Measurements from ENCODE around the gene GMDS.

GMDS gene

DNA sequence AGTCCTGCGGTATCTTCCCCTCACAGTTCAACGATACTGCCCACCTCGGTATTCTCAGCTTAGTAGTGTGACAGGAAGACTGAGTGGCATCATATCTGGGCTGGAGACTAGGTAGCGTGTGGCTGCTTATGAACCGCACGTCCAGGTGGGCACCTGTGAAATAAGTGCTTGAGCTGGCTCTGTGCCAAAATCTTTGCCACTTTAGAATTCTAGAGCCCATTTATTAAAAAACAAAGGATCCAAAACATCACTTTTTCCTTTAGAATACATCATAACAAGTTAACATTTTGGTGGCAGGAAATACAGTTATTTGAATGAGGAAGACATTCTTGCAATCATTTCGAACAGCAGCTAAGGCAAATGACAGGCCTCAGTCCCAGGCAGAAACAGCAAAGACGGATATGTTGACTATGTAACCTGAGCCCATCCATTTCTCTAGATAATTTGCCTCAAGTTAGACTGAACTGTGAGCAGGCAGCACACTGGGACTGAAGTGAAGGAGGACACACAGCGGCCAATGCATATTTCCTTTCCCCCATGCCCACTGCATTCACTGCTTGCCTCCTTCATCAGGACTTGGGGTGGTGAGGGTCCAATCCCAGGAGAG lies 136.6 kb downstream of the GMDS start:
- peak; percentile 60 for FAIRE-seq

GRCh38 chr6:2104524-2104880 lies 140.9 kb downstream of the GMDS start:
- DNase-seq (ENCODE audit: insufficient read length, low spot score) (no peak), FAIRE-seq (no peak)

More for the DNA sequence above, 136.6 kb downstream of the GMDS start:
- no peak for DNase-seq (ENCODE audit: insufficient read length, low spot score)

DNA sequence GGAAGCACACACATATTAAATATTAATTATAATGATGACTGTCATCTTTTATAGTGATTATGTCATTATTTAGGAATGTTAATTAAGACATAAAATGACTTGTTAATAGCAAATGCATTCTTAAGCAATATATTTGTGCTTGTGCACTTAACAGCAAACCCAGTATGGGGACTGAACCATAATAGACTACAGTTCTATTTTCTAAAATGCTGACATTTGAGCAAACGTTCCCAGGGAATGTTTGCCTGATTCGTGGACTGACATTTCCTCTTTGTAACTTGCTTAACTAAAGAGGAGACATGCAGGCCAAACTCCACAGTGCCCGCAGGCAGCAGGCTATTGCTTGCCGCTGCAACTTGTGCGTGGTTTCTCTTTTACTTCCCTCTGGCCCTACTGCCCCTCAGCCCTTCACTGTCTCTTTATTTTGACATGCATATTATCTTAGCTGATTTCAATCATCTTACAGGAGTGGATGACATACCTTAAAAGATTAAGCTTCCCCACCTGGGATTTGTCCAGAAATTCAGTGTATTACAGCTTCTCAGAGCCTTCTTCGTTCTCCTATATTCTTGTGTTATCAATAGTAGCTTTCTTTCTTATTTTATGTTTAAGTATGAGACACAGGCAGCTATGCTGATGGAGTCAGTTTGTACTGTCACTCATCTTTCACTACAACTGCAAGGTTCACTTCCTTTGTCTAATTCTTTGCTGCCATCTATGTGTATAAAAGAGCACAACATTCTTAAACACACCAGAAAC lies 141.5 kb downstream of the GMDS start:
- DNase-seq (ENCODE audit: insufficient read length, low spot score) (peak; percentile 59), FAIRE-seq (peak; percentile 82)

DNA sequence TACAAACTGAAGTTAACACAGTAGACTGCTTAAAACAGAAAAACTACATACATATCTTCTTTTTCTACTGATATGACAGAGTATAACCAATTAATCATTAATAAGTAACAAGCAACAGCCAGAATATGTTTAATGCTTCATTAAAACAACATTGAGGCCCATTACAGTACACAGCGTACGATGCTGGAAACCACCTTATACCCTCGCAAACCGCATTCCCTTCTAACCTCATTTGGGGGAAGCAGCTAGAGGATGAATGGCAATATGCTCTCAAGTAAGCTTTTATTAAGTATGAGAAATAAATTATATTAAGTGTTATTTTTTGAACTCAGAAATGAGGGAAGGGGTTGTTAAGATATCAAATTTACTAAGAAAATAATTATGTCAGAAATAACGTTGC lies 142.4 kb downstream of the GMDS start:
- DNase-seq (ENCODE audit: insufficient read length, low spot score) (no peak), FAIRE-seq (no peak)

GRCh38 chr6:2102316-2102883 lies 143.0 kb downstream of the GMDS start:
- no peak for FAIRE-seq
- no peak for DNase-seq (ENCODE audit: insufficient read length, low spot score)

- DNase-seq (ENCODE audit: insufficient read length, low spot score) (no peak), FAIRE-seq (no peak)
Measured at GRCh38 chr6:2101213-2101612, 144.2 kb downstream of the GMDS start.

GRCh38 chr6:2099870-2100269 lies 145.5 kb downstream of the GMDS start:
- no peak for FAIRE-seq
- no peak for DNase-seq (ENCODE audit: insufficient read length, low spot score)

- FAIRE-seq, result no peak
Measured at GRCh38 chr6:2097464-2097863, 147.9 kb downstream of the GMDS start.

DNA sequence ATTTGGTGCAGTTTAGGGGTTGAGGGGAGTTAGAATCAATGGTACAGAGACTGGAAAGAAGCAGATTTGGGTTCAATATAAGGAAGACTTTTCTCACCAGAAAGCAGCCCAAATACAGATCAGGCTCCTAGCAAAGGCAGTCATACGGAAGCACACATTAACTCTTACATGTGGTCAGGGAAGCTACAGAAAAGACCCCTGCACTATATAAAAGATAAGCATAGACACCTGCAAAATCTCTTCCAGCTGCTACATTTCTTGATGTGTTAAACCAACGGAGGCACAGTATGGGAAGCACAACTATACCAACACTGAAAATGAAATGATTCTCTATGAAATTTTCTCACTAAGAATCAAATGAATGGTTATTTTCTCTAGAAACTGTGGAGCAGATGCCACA lies 150.8 kb downstream of the GMDS start:
- FAIRE-seq (no peak), DNase-seq (ENCODE audit: insufficient read length, low spot score) (no peak)

More at GRCh38 chr6:2097464-2097863, 147.9 kb downstream of the GMDS start:
- DNase-seq (ENCODE audit: insufficient read length, low spot score), result no peak

GRCh38 chr6:2086326-2086965 lies 159.0 kb downstream of the GMDS start:
- FAIRE-seq, result no peak
- no peak for DNase-seq (ENCODE audit: insufficient read length, low spot score)

DNA sequence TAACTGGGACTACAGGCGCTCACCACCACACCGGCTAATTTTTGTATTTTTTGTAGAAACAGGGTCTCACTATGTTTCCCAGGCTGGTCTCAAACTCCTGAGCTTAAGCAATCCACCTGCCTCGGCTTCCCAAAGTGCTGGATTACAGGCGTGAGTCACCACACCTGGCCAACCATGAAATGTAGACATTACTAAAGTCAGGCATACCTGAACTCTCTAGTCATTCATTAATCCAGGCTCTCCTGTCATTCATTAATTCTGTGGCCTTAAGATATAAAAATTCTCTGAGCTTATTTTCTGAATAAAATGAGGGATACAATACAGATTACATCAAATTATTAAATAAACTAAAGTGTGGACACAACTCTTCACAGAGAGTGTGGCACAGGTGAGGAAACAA lies 159.7 kb downstream of the GMDS start:
- FAIRE-seq (no peak), DNase-seq (ENCODE audit: insufficient read length, low spot score) (no peak)

DNA sequence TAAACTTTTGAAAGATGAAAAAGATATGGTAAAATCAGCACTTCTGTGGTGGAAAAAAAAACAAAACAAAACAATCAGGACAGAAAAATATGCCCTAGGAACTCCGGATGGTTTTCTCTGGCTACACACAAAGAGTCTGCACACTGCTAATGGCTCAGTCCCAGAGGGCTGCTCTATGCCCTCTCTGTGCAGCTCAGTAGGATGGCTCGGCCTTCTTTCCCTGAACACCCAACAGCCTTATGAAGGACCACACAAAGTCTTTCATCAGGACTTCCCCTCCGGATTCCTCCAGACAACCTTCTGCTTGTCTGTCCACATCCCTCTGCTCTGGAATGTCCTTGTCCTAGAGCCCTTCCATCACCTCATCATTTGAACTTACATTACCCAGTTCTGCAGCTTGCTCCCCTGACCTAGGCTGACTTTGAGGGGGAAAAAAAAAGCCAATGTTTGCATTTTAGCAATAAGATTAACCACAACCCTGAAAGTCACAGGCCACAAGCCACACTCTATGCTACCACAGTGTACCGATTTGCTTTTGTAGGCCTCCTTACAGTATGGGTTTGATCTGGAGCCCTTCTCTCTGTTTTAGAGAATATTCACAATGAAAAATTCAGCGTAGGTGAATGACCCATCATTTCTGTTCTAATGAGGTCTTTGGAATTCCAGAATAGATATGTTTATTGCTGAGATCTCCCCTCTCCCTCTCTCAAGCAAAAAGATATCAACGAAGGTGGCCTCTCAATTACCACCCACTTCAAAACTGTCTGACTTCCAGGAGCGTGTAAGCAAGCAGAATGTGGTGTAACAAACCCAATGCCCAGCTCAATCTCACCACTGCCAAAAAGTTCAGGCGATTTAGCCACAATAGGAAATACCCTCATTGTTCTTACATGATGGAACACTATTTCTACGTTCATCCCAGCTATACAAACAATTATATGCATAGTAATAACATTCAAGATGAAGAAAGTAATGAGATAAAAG lies 164.0 kb downstream of the GMDS start:
- DNase-seq (ENCODE audit: insufficient read length, low spot score) (no peak), FAIRE-seq (no peak)

DNA sequence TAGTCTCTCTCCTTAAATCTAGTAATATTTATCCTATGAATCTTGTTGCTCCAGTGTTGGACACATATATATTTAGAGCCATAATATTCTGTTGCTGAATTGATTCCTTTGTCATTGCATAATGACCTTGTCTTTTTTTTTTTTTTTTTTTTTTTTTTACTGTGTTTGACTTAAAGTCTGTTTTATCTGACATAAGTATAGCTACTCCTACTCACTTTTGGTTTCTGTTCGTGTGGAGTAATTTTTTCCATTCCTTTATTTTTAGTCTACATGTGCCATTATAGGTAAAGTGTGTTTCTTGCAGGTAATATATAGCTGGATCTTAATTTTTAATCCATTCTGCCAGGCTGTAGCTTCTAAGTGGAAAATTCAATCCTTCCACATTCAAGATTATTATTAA lies 166.5 kb downstream of the GMDS start:
- DNase-seq (ENCODE audit: insufficient read length, low spot score), result no peak
- no peak for FAIRE-seq

GRCh38 chr6:2077826-2078225 lies 167.6 kb downstream of the GMDS start:
- DNase-seq (ENCODE audit: insufficient read length, low spot score) (no peak), FAIRE-seq (no peak)

GRCh38 chr6:2073476-2073875 lies 171.9 kb downstream of the GMDS start:
- no peak for DNase-seq (ENCODE audit: insufficient read length, low spot score)
- no peak for FAIRE-seq

DNA sequence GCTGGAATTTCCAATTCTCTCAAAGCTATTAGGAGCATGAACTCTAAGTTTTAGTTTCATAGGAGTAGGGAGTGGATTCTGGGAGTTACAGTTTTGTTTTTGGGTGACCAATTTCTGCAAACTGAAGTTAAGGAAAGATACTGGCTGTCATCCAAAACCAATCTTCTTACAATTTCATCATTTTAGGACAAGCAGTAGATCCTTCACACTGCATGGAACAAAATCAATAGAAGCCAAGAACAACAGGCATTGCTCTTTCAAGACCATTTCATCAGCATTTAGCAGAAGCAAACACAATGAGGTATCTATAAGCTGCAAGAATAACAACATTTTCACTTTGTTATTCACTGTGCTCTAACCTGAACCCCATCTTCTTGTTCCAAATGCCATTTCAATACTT lies 173.0 kb downstream of the GMDS start:
- no peak for DNase-seq (ENCODE audit: insufficient read length, low spot score)
- FAIRE-seq, result no peak

GRCh38 chr6:2063547-2063946 lies 181.9 kb downstream of the GMDS start:
- FAIRE-seq, result no peak
- DNase-seq (ENCODE audit: insufficient read length, low spot score), result no peak

DNA sequence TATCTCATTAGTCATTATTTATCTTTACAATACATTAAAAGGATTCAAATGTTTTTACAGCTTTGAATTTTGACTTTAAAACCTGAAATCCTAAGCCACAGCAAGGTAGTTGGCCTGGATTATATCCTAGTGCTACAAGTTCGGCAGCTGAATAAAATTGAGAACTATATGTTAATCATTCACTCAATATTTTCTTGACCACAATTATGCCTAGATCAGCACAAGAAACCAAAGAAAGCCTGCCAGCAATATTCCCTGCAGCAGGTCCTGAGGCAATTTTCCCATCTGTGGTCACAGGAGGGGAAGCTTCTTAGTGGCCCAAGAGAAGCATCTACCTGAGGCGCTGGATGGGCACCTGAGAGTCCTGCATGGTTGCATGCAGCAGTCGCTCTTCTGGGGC lies 183.5 kb downstream of the GMDS start:
- DNase-seq (ENCODE audit: insufficient read length, low spot score), result no peak
- FAIRE-seq, result no peak

DNA sequence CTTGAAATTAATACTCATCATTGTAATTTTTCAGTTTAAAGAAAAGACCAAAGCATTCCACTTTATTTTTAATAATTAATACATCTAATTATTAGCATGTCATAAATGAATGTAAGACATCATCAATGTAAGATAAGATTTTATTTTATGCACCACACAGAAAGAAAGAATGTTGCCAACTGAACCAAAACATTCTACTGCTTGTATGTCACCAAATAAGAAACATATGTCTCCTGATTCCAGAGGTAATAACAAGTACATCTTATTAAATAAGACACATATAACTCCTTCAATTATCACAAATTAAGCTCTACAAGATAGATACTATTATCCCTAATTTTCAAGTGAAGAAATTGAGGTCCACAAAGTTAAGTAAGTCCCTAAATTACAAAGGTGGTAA lies 189.5 kb downstream of the GMDS start:
- FAIRE-seq (no peak), DNase-seq (ENCODE audit: insufficient read length, low spot score) (no peak)

DNA sequence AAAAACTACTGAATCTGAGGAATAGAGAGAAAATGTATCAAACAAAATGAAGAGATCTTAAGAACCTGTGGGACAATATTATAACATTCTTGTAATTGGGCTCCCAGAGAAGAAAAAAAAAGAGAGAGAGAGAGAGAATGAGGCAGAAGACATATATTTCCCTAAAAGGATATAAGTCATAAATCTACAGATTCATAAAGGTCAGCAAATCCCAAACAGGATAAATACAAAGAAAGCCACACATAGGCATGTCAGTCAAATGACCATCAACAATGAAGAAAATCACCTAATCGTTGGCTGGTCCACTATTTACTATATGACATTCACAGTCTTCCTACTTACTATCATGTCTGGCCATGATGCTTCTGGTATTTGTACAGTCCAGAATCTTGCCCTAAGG lies 190.3 kb downstream of the GMDS start:
- FAIRE-seq, result no peak
- no peak for DNase-seq (ENCODE audit: insufficient read length, low spot score)

Measured in HTR-8/SVneo (cell line).